ENCODE results near the gene PRRG4.

DNA sequence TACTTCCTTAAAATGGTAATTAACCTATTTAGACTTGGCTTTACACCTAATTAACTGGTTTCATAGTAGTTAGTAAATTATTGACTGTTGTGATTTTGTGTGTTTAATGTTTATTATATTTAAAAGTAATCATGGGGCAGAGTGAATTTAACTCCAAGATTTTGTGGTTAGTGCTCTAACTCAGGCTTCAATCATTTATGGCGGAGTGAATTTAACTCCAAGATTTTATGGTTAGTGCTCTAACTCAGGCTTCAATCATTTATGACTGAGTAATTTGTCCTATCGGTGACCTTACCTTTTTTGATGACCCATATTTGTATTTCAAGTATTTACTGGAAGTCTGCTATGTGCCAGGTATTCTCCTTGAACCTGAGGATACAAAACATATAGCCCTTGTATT is 7.2 kb downstream of the PRRG4 start:
- TF ChIP-seq POLR2A (IDR thresholded peaks at IDR 0.05; ENCODE audit: low read depth, low read length) = no peak
- TF ChIP-seq, protein P1, sequence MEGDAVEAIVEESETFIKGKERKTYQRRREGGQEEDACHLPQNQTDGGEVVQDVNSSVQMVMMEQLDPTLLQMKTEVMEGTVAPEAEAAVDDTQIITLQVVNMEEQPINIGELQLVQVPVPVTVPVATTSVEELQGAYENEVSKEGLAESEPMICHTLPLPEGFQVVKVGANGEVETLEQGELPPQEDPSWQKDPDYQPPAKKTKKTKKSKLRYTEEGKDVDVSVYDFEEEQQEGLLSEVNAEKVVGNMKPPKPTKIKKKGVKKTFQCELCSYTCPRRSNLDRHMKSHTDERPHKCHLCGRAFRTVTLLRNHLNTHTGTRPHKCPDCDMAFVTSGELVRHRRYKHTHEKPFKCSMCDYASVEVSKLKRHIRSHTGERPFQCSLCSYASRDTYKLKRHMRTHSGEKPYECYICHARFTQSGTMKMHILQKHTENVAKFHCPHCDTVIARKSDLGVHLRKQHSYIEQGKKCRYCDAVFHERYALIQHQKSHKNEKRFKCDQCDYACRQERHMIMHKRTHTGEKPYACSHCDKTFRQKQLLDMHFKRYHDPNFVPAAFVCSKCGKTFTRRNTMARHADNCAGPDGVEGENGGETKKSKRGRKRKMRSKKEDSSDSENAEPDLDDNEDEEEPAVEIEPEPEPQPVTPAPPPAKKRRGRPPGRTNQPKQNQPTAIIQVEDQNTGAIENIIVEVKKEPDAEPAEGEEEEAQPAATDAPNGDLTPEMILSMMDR (conservative IDR thresholded peaks at IDR 0.05; ENCODE audit: low read depth, low read length) = no peak
- TF ChIP-seq FOS (IDR thresholded peaks at IDR 0.05; ENCODE audit: low read depth, low read length) = no peak
- TF ChIP-seq CHD1 (IDR thresholded peaks at IDR 0.05; ENCODE audit: low read depth, low read length) = no peak
- no peak for TF ChIP-seq RAD21 (IDR thresholded peaks at IDR 0.05; ENCODE audit: low read length)
- no peak for TF ChIP-seq RCOR1 (IDR thresholded peaks at IDR 0.05; ENCODE audit: insufficient replicate concordance, low read length)

All from IMR-90 (cell line).